GM12873 (cell line): Measurements from ENCODE around the gene ASNS.
A peak's percentile ranks its signal among the peaks of the same experiment; 100 is the strongest.

Source experiments
- CTCF ChIP-seq: IDR thresholded peaks from 2 replicates; pipeline ENCODE4 v1.5.1; 2012; ENCODE audit warnings: low read depth, mild to moderate bottlenecking, moderate library complexity, low read length, control low read depth; ENCODE audit not compliant: insufficient read depth; ENCODE audit errors: missing control alignments

The ASNS gene

GRCh38 chr7:97858221-97858620 lies 14.0 kb downstream of the ASNS start:
- TF ChIP-seq CTCF, result no peak

GRCh38 chr7:97857544-97857943 lies 14.7 kb downstream of the ASNS start:
- no peak for TF ChIP-seq CTCF

GRCh38 chr7:97851683-97852082 lies 20.5 kb downstream of the ASNS start:
- TF ChIP-seq CTCF, result no peak

- TF ChIP-seq CTCF, result no peak
Observed at GRCh38 chr7:97847791-97848190, 24.4 kb downstream of the ASNS start.

GRCh38 chr7:97846945-97847344 lies 25.3 kb downstream of the ASNS start:
- no peak for TF ChIP-seq CTCF

GRCh38 chr7:97845622-97846203 lies 26.5 kb downstream of the ASNS start:
- peak; percentile 35 for TF ChIP-seq CTCF

GRCh38 chr7:97844036-97844435 lies 28.2 kb downstream of the ASNS start:
- no peak for TF ChIP-seq CTCF
